Hematopoietic multipotent progenitor cell treated with erythropoietin and hydrocortisone succinate and interleukin-3 and kit ligand, for 6 days (in vitro differentiated cells): ENCODE measurements around the gene HRG.
"Not testable (repeated sequence)": the region's sequence is repeated elsewhere in the genome, so short reads cannot be mapped to it uniquely, and the experiment has no call there.

Experiments used
- DNase-seq: peaks from one replicate; pipeline ENCODE4 v3.0.0-alpha.2; 2015

Gene HRG

DNA sequence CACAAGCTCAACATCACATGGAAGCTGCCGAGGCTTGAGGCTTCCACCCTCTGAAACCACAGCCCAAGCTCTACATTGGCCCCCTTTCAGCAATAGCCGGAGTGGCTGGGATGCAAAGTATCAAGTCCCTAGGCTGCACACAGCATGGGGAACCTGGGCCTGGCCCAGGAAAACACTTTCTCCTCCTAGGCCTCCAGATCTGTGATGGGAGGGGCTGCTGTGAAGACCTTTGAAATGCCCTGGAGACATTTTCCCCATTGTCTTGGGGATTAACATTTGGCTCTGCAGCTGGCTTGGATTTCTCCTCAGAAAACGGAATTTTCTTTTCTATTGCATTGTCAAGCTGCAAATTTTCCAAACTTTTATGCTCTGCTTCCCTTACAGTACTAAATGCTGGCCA lies 18.2 kb downstream of the HRG start:
- no peak for DNase-seq

DNA sequence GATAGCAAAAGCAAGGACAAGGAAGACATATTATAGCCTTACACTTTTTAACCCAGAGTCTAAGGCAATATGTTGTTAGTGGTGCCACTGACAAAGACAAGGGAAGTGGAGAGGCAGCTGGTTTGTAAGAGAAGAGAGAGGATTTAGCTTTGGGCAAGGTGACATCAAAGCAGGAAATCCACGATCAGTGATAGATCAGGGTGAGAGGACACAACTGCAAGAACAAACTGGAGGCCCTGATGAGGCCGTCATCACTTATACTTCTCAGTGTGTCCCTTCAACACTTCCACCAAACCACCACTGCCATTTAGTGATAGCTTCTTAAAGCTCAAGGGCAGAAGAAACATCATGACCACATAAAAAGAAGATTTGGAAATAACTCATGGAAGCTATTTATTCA lies 20.7 kb downstream of the HRG start:
- DNase-seq, result not testable (repeated sequence)

GRCh38 chr3:186687120-186687651 lies 21.4 kb downstream of the HRG start:
- no peak for DNase-seq

DNA sequence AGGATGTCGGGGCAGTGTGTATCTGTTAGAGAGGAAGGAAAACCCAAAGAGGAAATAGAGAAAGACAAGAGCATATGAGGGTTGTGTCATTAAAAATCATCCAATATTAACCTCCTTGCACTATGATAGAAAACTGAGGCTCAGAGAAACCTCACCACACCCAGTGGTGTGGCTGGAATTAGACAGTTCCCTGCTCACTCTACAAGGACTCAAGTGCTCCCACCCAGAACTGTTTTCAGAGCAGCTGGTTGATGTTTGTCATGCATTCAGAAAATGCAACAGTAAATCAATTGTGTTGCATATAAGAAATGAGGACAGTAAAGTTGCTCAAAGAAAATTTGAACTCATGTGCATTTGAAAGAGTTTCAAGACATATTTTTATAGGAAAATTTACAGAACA lies 24.5 kb downstream of the HRG start:
- not testable (repeated sequence) for DNase-seq

DNA sequence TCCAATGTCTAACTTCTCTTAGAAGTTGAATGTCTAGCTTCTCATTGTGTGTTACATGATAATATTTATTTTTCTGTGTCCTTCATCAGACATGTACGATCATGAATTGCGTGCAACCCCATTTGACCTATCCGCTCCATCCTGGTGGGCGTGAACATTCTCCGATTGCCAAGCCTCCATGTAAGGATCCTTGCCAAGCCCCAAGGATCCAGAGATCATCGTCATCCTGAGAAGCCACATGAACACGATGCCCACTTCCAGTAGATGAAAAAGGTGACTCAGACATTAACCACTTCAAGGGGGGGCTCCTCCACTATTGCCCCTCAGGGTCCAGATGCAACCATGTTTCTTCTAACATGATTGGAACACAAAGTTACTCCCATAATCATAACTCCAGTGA lies 25.9 kb downstream of the HRG start:
- DNase-seq, result no peak

DNA sequence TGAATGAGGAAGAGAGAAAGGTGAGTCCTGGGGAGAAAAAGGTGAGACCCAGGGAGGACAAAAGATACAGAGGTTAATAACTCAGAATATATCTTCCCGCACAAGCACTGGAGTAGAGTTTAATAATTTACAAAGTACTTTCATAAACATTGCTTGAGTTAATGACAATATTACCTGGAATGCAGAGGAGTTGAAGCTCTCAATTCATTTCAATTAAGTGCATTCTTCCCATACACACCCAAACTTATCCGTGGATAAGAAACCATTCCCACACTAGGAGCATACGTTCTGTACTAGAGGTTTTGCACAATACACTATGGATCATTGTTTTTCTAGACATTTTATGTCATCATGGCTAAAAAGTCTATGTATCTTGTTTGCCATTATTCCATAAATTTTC lies 28.0 kb downstream of the HRG start:
- DNase-seq, result no peak

DNA sequence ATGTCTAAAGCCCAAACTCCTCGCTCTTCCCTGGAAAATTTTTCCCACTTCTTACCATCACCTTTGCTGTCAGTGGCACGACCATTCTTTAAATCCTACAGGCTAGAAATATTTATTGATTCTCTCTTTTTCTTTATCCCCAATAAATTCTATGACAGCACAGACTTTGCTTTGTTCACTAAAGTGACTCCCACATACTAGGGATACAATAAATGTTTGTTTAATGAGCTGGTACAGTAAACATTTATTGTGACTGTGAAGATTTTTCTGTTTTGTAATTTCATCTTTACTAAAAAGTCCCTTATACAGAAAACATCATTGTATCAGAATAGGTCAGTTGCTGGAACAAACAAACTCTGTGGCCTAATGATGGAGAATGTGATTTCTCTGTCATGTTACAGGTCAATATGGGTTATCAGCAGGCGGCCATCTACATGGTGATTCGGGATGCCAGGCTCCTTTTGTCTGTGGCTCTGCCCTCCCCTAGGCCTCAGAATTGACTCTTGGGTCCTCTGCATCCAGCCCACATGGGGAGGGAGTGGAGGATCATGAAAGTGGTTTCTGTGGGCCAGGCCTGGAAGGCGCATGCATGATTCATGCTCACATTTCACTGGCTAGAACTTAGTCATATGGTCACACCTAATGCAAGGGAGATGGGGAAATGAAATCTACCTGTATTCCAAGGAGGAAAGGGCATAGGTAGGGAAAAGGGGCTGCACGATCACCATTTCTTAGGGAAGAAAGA lies 28.6 kb downstream of the HRG start:
- DNase-seq, result no peak

- DNase-seq, result no peak
Observed at GRCh38 chr3:186696522-186696921, 30.7 kb downstream of the HRG start.

- no peak for DNase-seq
Observed at GRCh38 chr3:186697510-186697909, 31.7 kb downstream of the HRG start.

GRCh38 chr3:186700267-186700666 lies 34.5 kb downstream of the HRG start:
- peak; percentile 75 for DNase-seq

GRCh38 chr3:186702451-186702850 lies 36.6 kb downstream of the HRG start:
- not testable (repeated sequence) for DNase-seq

DNA sequence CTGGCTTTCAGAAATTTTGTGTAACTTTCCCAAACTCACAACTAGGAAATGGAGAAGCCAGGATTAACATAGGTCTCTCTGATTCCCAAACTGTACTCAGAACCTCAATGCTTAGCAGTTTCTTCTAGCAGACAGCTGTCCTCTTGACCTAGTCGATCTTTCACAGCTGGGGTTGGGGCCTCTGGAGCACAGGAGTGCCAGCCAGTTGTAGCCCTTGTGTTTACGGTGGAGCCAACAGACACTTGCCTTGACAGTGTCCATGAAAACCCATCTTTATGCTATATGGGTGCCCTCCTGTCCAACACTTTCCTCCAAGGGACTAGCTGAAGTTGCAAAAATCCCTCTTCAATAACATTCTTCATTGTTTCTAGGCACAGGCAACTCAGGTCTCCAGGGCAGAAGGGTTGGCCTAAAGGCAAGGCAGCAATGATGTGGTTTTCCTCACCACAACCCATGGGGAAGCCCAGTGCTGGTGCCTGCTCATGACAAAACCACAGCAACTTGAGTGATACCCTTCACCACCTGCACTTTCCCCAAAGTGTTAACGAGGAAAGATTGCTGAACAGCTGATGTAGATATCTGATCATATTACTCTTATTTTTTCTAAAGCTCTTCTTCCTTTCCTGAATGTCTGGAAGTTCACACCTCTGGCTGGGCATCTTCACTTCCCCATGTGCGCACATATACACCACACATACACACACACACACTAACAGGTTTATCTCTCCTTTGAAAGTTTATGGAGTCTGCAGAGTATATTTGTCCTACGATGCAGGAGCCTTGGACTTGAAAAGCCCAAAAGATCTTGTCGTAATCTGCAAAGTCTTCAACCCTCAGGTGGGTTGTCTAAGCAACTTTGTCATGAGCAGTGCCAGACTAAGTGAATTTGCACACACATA lies 40.3 kb downstream of the HRG start:
- DNase-seq, result peak; percentile 60

DNA sequence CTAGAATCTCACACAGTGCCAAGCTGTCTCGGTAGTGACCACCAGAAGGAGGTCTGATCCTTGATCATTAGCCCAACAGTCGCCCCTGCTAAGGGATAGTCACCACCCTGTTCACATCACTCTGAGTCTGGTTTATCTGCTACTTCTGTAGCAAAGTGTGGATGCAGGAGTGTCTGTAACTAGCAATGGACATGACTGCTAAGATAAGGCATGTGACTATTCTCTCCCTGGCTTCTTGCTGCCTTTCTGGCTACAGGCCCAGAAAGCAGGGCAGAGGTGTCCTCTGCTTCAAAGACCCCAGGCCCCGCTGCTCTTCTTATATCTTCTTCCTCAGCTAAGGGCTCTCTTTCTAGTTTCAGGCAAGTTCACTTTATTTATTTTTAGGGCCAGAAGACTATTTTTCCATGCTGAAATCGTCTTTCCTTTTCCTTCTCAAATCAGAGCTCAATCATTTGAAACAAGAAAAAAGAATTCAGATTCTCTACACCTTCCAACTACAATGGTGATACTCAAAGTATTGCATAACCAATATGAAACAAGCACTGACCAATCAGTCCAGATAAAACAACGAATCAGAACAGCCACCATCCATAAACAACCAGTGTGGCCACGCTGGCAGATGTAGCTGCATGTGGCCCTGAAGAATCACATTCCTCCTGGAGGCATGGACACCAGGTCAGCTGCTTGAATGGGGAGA lies 43.3 kb downstream of the HRG start:
- peak; percentile 56 for DNase-seq

DNA sequence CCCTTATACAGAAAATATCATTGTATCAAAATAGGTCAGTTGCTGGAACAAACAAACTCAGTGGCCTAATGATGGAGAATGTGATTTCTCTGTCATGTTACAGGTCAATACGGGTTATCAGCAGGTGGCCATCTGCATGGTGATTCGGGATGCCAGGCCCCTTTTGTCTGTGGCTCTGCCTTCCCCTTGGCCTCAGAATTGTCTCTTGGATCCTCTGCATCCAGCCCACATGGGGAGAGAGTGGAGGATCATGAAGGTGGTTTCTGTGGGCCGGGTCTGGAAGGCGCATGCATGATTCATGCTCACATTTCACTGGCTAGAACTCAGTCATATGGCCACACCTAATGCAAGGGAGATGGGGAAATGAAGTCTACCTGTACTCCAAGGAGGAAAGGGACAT lies 44.9 kb downstream of the HRG start:
- DNase-seq, result not testable (repeated sequence)

GRCh38 chr3:186713499-186713898 lies 47.7 kb downstream of the HRG start:
- no peak for DNase-seq

DNA sequence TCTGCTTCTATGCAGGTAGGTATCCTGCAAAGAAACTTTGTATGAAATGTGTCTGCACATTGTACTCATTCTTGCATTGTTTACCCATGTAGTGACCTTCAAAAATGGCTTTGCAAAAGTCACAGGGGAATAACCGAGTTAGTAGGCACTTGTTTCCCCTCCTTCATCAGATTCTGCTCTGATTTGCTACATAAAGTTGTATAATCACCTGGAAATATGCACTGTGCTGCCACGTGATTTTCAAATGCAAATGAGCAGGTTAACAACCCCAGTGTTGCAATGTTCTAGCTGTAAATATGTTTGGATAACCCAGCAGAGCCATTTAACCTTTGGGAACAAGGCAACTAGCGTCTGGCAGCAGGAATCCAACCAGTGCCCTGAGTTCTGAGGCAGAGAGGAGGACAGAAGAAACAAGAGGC lies 51.2 kb downstream of the HRG start, which contains the start of gene KNG1:
Gene KNG1, plus strand, starts transcription at position 321 of the 419 bp plus-strand sequence. CDS start 184 bp downstream, outside the sequence.
- no peak for DNase-seq

- peak; percentile 5 for DNase-seq
Observed at GRCh38 chr3:186719945-186720739, 54.3 kb downstream of the HRG start.

DNA sequence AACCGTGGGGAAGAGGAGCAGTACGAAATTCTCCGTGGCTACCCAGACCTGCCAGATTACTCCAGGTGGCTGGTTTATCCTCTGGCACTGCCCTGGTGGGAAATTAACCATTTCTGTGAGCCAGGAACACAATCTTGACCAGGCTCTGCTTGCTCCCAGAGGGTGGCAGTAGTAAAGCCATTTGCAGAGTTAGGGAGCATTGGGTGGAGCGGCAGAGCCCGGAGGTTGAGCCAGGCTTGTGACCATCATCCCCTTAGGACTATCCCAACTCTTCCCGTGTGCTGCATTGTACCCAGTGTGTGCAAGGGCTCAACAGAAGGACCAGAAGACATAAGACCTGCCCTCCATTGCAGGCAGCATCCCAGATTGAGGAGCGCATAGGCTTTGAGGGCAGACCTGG lies 56.6 kb downstream of the HRG start:
- peak; percentile 7 for DNase-seq

DNA sequence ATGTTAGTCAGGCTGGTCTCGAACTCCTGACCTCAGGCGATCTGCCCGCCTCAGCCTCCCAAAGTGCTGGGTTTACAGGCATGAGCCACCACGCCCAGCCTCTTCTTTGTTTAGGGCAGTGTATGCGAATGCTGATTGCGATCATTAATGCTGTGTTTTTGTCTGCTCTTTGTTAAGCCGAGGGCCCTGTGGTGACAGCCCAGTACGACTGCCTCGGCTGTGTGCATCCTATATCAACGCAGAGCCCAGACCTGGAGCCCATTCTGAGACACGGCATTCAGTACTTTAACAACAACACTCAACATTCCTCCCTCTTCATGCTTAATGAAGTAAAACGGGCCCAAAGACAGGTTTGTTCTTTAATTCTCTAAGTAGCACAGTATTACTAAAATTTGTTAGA lies 59.1 kb downstream of the HRG start:
- no peak for DNase-seq
